Endothelial cell of umbilical vein (primary cell): ENCODE data around the gene SIX6. TPM values are rescaled to one million over a fixed set of nuclear protein-coding genes. Genes with fewer than 3 reads are reported as not detected.

Source experiments
- BruUV-seq: library from RNA; stranded (reverse); fragments of 400-500 nt; replicated peaks from 2 replicates; lab custom pipeline; 2021; lab: Mats Ljungman, UMichigan
- CTCF ChIA-PET: fragments of 300-600, 350-600 bp; sonication (Branson Sonifier 250); formaldehyde crosslinking; loops from one replicate; lab custom pipeline; 2021; ENCODE audit warnings: antibody characterized with exemption, inconsistent platforms; lab: Charles Lee
- POLR2A ChIA-PET: fragments of 300-600, 350-600 bp; sonication (Branson Sonifier 250); formaldehyde crosslinking; loops from one replicate; lab custom pipeline; 2021; ENCODE audit warnings: antibody characterized with exemption, inconsistent platforms; lab: Charles Lee
- DNase-seq: peaks from one replicate; pipeline ENCODE4 v3.0.0-alpha.2; 2011; ENCODE audit warnings: low read depth, low spot score
- FAIRE-seq: peaks from 2 replicates; lab custom pipeline; 2011; peaks lifted over from hg19 to GRCh38; lab: Jason Lieb, UNC
- H2AFZ ChIP-seq: 2 replicates; pipeline ENCODE4 v1.6.0; 2012; ENCODE audit warnings: low read depth, low read length, control low read depth, inconsistent platforms
- H3K27ac ChIP-seq: 2 replicates; pipeline ENCODE4 v1.5.1; 2011; ENCODE audit warnings: low read depth, mild to moderate bottlenecking, control low read depth, low read length, moderate library complexity; ENCODE audit not compliant: insufficient read depth
- H3K27me3 ChIP-seq, 2 experiments: 2 replicates each; pipeline versions ENCODE4 v1.6.0 to v1.6.1; 2011; ENCODE audit warnings: low read length in 2 of 2, mixed read lengths in 1 of 2; ENCODE audit not compliant: control insufficient read depth in 2 of 2, insufficient read depth in 2 of 2
- H3K36me3 ChIP-seq, 2 experiments: 2 replicates in 1 of 2; 3 replicates in 1 of 2; pipeline ENCODE4 v1.5.1; 2011; ENCODE audit warnings: low read length in 2 of 2, mild to moderate bottlenecking in 1 of 2, moderate library complexity in 1 of 2; ENCODE audit not compliant: control insufficient read depth in 2 of 2, insufficient read depth in 2 of 2; ENCODE audit errors: extremely low read depth in 1 of 2
- H3K4me1 ChIP-seq: 3 replicates; pipeline ENCODE4 v1.5.1; 2011; ENCODE audit warnings: mild to moderate bottlenecking, low read length; ENCODE audit not compliant: control insufficient read depth, insufficient read depth; ENCODE audit errors: extremely low read depth
- H3K4me2 ChIP-seq: 2 replicates; pipeline ENCODE4 v1.6.1; 2011; ENCODE audit warnings: low read length, control low read depth, mixed read lengths; ENCODE audit not compliant: insufficient read depth
- H3K4me3 ChIP-seq, 3 experiments: fragments of 200-600 bp in 1 of 3; sonication (generic), shearing (Covaris generic) in 1 of 3; replicated peaks in 1 of 3; 2 replicates each; pipeline ENCODE4 v1.5.1; 2011 to 2016; ENCODE audit warnings: control low read depth in 3 of 3, low read length in 3 of 3, mild to moderate bottlenecking in 2 of 3, inconsistent platforms in 1 of 3, low read depth in 1 of 3, moderate library complexity in 1 of 3; ENCODE audit not compliant: insufficient read depth in 1 of 3
- H3K79me2 ChIP-seq: 2 replicates; pipeline ENCODE4 v1.6.0; 2012; ENCODE audit warnings: low read length, inconsistent platforms; ENCODE audit not compliant: control insufficient read depth, insufficient read depth
- H3K9ac ChIP-seq: replicated peaks from 2 replicates; pipeline ENCODE3; 2011; ENCODE audit warnings: low read length, control low read depth; ENCODE audit not compliant: insufficient read depth; ENCODE audit errors: extremely low read depth
- H3K9me1 ChIP-seq: replicated peaks from 3 replicates; pipeline ENCODE4 v1.6.0; 2011; ENCODE audit warnings: mild to moderate bottlenecking, low read length; ENCODE audit not compliant: control insufficient read depth, insufficient read depth; ENCODE audit errors: extremely low read depth
- H3K9me3 ChIP-seq: replicated peaks from 2 replicates; pipeline ENCODE4 v1.5.1; 2012; ENCODE audit warnings: low read length, inconsistent platforms; ENCODE audit not compliant: control insufficient read depth, insufficient read depth
- H4K20me1 ChIP-seq: replicated peaks from 2 replicates; pipeline ENCODE3; 2011; ENCODE audit warnings: mild to moderate bottlenecking, low read length; ENCODE audit not compliant: control insufficient read depth, insufficient read depth; ENCODE audit errors: extremely low read depth
- EZH2 ChIP-seq: IDR thresholded peaks from 2 replicates; pipeline ENCODE4 v1.6.1; 2012; ENCODE audit warnings: borderline replicate concordance, low read depth, mild to moderate bottlenecking, moderate library complexity, low read length, inconsistent platforms; ENCODE audit not compliant: severe bottlenecking
- FOS ChIP-seq: IDR thresholded peaks from 2 replicates; pipeline ENCODE4 v1.6.1; 2011; ENCODE audit warnings: mild to moderate bottlenecking, low read length, moderate library complexity, borderline replicate concordance; ENCODE audit not compliant: insufficient read depth
- GATA2 ChIP-seq: IDR thresholded peaks from 2 replicates; pipeline ENCODE4 v1.7.0; 2011; ENCODE audit warnings: low read depth, mild to moderate bottlenecking, moderate library complexity, mixed read lengths, low read length; ENCODE audit not compliant: insufficient read length, insufficient read depth
- JUN ChIP-seq: IDR thresholded peaks from 2 replicates; pipeline ENCODE4 v1.6.1; 2011; ENCODE audit warnings: borderline replicate concordance, low read depth; ENCODE audit not compliant: insufficient read length, insufficient read depth
- MYC ChIP-seq: IDR thresholded peaks from one replicate; pipeline ENCODE4 v1.6.1; 2011; ENCODE audit warnings: mild to moderate bottlenecking, low read depth, low read length
- POLR2A ChIP-seq: IDR thresholded peaks from 2 replicates; pipeline ENCODE4 v1.6.1; 2012; ENCODE audit warnings: low read depth, mild to moderate bottlenecking, control low read depth, low read length
- POLR2AphosphoS5 ChIP-seq: IDR thresholded peaks from 2 replicates; pipeline ENCODE4 v1.6.1; 2012; ENCODE audit warnings: low read depth, mild to moderate bottlenecking, control low read depth, low read length, moderate library complexity; ENCODE audit not compliant: insufficient read depth
- dilution Hi-C: fragments of 300-500 bp; cut with MboI; formaldehyde crosslinking; loops from one replicate; pipeline ENCODE4 v1.15.0; 2019; ENCODE audit warnings: low sequenced_read_pairs; ENCODE audit not compliant: extremely low pct_ligation_motif_present
- intact Hi-C: fragments of 100-400 bp; cut with micrococcal nuclease; formaldehyde crosslinking; loops from one replicate; pipeline ENCODE4 v1.10.0; 2022
- polyA plus RNA-seq, 4 experiments: library from polyadenylated mRNA; depleted of rRNA in 3 of 4; stranded (reverse) in 3 of 4; unstranded in 1 of 4; fragments of >200 nt; gene quantifications; 2 replicates each; pipeline versions ENCODE4 v1.2.1 to v1.2.3, GENCODE V29; 2011 to 2012; ENCODE audit warnings: missing spikeins in 1 of 4
- total RNA-seq: library from RNA; stranded (reverse); gene quantifications from 2 replicates; pipeline ENCODE4 v1.2.3, GENCODE V29; 2021
- TF ChIP-seq, protein P1 (sequence below), 2 donors: IDR thresholded peaks; 1 replicate in 1 of 2; 2 replicates in 1 of 2; pipeline ENCODE4 v1.5.1; 2011; ENCODE audit warnings: low read length in 2 of 2, mild to moderate bottlenecking in 2 of 2, moderate library complexity in 2 of 2, control low read depth in 1 of 2, inconsistent platforms in 1 of 2, low read depth in 1 of 2; ENCODE audit not compliant: insufficient read depth in 1 of 2; ENCODE audit errors: extremely low read depth in 1 of 2
- TF ChIP-seq, protein P2 (sequence below): IDR thresholded peaks from 2 replicates; pipeline ENCODE4 v1.6.1; 2011; ENCODE audit not compliant: insufficient read depth, insufficient read length

SIX6 gene
- total and polyA plus RNA-seq, 2 donors (not counting 3 experiments of a cell fraction or from before 2014, with no cell fraction given) = not detected

DNA sequence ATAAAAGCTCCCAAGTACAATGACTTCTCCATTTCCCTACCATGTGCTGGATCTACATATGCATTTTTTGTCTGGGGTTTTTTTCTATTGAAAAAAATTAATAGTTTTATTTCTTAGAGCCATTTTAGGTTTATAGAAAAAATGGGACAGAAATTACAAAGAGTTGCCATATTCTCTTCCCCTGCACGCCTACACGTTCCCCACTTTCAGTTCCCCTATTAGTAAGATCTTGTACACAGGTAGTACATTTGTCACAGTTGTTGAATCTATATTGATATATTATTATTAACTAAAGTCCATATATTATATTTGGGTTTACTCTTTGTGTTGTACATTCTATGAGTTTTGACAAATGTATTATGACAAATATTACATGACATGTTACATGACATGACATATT is 35.7 kb downstream of the SIX6 start:
- Histone ChIP-seq H3K9ac (no peak overlapping the region), H3K36me3 (no peaks in the 10 kb centered on the region), H4K20me1 (no peaks in the 10 kb centered on the region), H3K27ac (no peak overlapping the region), H2AFZ (no peak overlapping the region), H3K27me3 (peaks cover 0 to 2% of the 10 kb centered on the region in 2 experiments), H3K79me2 (no peaks in the 10 kb centered on the region), H3K4me2 (no peak overlapping the region), H3K9me3 (no peaks in the 10 kb centered on the region), H3K4me1 (no peaks in the 10 kb centered on the region), H3K4me3 (no peak overlapping the region), H3K9me1 (no peaks in the 10 kb centered on the region)
- DNase-seq = no peak
- BruUV-seq = no TSS peak
- ChIA-PET CTCF (interaction anchor here (1.3 kb wide), 1 partner anchor 278 kb away, joined by 3 read pairs; no protein-coding TSS in a partner anchor), POLR2A (no interaction called here)
- TF ChIP-seq, protein P1, sequence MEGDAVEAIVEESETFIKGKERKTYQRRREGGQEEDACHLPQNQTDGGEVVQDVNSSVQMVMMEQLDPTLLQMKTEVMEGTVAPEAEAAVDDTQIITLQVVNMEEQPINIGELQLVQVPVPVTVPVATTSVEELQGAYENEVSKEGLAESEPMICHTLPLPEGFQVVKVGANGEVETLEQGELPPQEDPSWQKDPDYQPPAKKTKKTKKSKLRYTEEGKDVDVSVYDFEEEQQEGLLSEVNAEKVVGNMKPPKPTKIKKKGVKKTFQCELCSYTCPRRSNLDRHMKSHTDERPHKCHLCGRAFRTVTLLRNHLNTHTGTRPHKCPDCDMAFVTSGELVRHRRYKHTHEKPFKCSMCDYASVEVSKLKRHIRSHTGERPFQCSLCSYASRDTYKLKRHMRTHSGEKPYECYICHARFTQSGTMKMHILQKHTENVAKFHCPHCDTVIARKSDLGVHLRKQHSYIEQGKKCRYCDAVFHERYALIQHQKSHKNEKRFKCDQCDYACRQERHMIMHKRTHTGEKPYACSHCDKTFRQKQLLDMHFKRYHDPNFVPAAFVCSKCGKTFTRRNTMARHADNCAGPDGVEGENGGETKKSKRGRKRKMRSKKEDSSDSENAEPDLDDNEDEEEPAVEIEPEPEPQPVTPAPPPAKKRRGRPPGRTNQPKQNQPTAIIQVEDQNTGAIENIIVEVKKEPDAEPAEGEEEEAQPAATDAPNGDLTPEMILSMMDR (IDR thresholded peaks at IDR 0.05; ENCODE audit: extremely low read depth in 1 of 2, insufficient read depth in 1 of 2, low read depth in 1 of 2, low read length in 2 of 2) = no peak
- TF ChIP-seq GATA2 (no peak), MYC (no peak), FOS (no peak), EZH2 (no peak), POLR2A (no peak), JUN (no peak), POLR2AphosphoS5 (no peak)
- TF ChIP-seq, protein P2, sequence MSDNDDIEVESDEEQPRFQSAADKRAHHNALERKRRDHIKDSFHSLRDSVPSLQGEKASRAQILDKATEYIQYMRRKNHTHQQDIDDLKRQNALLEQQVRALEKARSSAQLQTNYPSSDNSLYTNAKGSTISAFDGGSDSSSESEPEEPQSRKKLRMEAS = no peak
- no peak for FAIRE-seq
- dilution Hi-C loops = no loop called here
- intact Hi-C loops = no loop called here
